ENCODE measurements around the gene IKBKG.
"Not testable (repeated sequence)": the region's sequence is repeated elsewhere in the genome, so short reads cannot be mapped to it uniquely, and the experiment has no call there.

The IKBKG gene

DNA sequence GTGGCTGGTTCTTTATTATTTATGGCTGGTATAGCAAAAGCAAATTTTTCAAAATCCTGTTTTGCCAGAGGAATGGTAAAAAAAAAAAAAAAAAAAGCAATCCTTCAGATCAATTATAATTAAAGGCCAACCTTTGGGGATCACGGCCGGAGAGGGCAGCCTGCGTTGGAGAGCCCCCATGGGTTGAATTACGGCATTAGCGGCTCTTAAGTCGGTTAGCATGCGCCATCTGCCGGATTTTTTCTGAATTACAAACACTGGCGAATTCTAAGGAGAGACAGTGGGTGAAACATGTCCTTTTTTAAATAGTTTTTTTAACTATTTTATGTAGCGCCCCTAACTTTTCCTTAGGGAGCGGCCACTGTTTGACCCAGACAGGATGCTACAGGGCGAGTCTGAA lies 66.2 kb downstream of the IKBKG start:
- H3K27me3 ChIP-seq (replicated peaks in 2 of 5; ENCODE audit: control insufficient read depth in 4 of 5, insufficient read depth in 5 of 5, low read length in 4 of 5); DNase-seq; H3K4me1 ChIP-seq (ENCODE audit: control extremely low read depth in 1 of 4, control insufficient read depth in 4 of 4, insufficient read depth in 4 of 4, low read length in 3 of 4); H3K9me3 ChIP-seq (ENCODE audit: control extremely low read depth in 1 of 5, control insufficient read depth in 4 of 5, insufficient read depth in 2 of 5, low read depth in 1 of 5, low read length in 4 of 5); POLR2A ChIA-PET; CTCF ChIA-PET; H3K36me3 ChIP-seq (ENCODE audit: control insufficient read depth in 4 of 4, insufficient read depth in 4 of 4, low read length in 3 of 4); H3K4me3 ChIP-seq (ENCODE audit: control insufficient read depth in 1 of 7, extremely low read depth in 1 of 7, insufficient read depth in 4 of 7, low read depth in 2 of 7, low read length in 6 of 7); H3K27ac ChIP-seq (ENCODE audit: insufficient read depth in 1 of 2, low read depth in 1 of 2, low read length in 2 of 2, poor library complexity in 1 of 2, severe bottlenecking in 2 of 2): not testable (repeated sequence)
- WGBS (ENCODE audit: insufficient coverage): no CpG with 5 or more reads among the region's 12 CpGs
